HG02610 (cell line): ENCODE data around the gene HOXA2.

Source experiments
- ATAC-seq: cut with Tn5 transposase; IDR thresholded peaks from one replicate; pipeline ENCODE4 v1.9.1; 2021; ENCODE audit warnings: mild to moderate bottlenecking, moderate library complexity; ENCODE audit not compliant: unreplicated experiment

HOXA2 gene

GRCh38 chr7:27126596-27127327, 24.3 kb upstream of the HOXA2 start:
- no peak for ATAC-seq

- ATAC-seq, result no peak
These were observed 23.5 kb upstream of the HOXA2 start for GRCh38 chr7:27125986-27126394.

- ATAC-seq, result no peak
These were observed 22.6 kb upstream of the HOXA2 start for GRCh38 chr7:27124902-27125689.

- ATAC-seq, result no peak
These were observed 21.8 kb upstream of the HOXA2 start for GRCh38 chr7:27124096-27124901.

- ATAC-seq, result no peak
These were observed 21.1 kb upstream of the HOXA2 start for GRCh38 chr7:27123477-27124053.

GRCh38 chr7:27123007-27123476, 20.6 kb upstream of the HOXA2 start:
- no peak for ATAC-seq

- ATAC-seq, result no peak
These were observed 19.8 kb upstream of the HOXA2 start for GRCh38 chr7:27122077-27122910.

- no peak for ATAC-seq
These were observed 19.2 kb upstream of the HOXA2 start for GRCh38 chr7:27121684-27122076.

- no peak for ATAC-seq
These were observed 17.0 kb upstream of the HOXA2 start for GRCh38 chr7:27119412-27119911.

- no peak for ATAC-seq
These were observed 16.1 kb upstream of the HOXA2 start for GRCh38 chr7:27118580-27118979.

GRCh38 chr7:27117887-27118491, 15.5 kb upstream of the HOXA2 start:
- ATAC-seq, result no peak

- no peak for ATAC-seq
These were observed 14.7 kb upstream of the HOXA2 start for GRCh38 chr7:27116962-27117886.

- no peak for ATAC-seq
These were observed 13.8 kb upstream of the HOXA2 start for GRCh38 chr7:27116031-27116961.

- ATAC-seq, result no peak
These were observed 12.9 kb upstream of the HOXA2 start for GRCh38 chr7:27115221-27116026.

GRCh38 chr7:27114881-27115220, 12.4 kb upstream of the HOXA2 start:
- no peak for ATAC-seq

GRCh38 chr7:27113991-27114769, 11.7 kb upstream of the HOXA2 start:
- no peak for ATAC-seq
